ENCODE data around the gene SIRPB2. TPM values are rescaled to one million over a fixed set of nuclear protein-coding genes. Genes with fewer than 3 reads are reported as not detected.

SIRPB2 gene
- total and polyA plus RNA-seq, 10 of the 15 experiments (the other 5 are each of a cell fraction or from before 2014, with no cell fraction given), result not detected

DNA sequence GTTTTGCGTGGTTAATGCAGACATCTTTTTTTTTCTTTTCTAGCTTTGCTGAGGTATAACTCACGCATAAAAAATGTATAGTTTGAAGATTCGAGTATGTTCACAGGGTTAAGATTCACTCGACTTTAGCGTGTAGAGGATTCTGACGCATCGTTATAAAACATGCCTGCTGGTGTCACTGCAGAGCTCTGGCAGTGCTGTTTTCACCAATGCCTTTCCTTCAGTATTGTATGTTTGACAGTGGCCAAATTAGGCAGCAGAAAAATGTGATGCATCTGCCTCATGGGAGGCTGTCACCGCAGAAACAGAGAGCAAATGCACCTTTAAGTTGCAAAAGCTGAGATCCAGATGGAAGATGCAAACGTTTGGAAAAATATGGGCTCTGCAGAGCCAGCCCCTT is 18.0 kb upstream of the SIRPB2 start:
- H3K27ac ChIP-seq (ENCODE audit: control insufficient read depth, insufficient read depth), result no peak overlapping the region
- ATAC-seq (peak; percentile 98), DNase-seq (ENCODE audit: low read depth, low spot score) (no peak), FAIRE-seq (peak; percentile 81)
- intact Hi-C loops (cut with micrococcal nuclease; ENCODE audit: unreplicated experiment), result loop anchor here (1.0 to 5.0 kb wide), 4 partner anchors 27 to 268 kb away; no protein-coding TSS in a partner anchor
- RAD21 ChIA-PET (ENCODE audit: unreplicated experiment), result interaction anchor here (1.0 to 5.6 kb wide), 14 partner anchors 11 to 268 kb away, joined by 3 to 44 read pairs (median 4); no protein-coding TSS in a partner anchor
- H4K20me1 ChIP-seq (ENCODE audit: control insufficient read depth, insufficient read depth), result no peaks in the 10 kb centered on the region
- in situ Hi-C loops (cut with MboI), result no loop called here
- no peak overlapping the region for H3K4me3 ChIP-seq
- H3K4me1 ChIP-seq (ENCODE audit: control insufficient read depth, insufficient read depth, low read length), result 0 out of 2 replicates have a peak, but pooled peaks cover 3% of the 10 kb centered on the region
- no peak overlapping the region for H2AFZ ChIP-seq (ENCODE audit: control insufficient read depth, low read depth, low read length)
- SMC1A ChIA-PET (ENCODE audit: uncharacterized antibody, unreplicated experiment), result interaction anchor here (0.7 to 11.1 kb wide), 18 partner anchors 10 to 267 kb away, joined by 3 to 138 read pairs (median 6); no protein-coding TSS in a partner anchor
- H3K9ac ChIP-seq (ENCODE audit: control insufficient read depth, insufficient read depth, low read length), result no peak overlapping the region
- WGBS (ENCODE audit: insufficient coverage, insufficient replicate concordance, low lambda C conversion rate, missing lambda C conversion rate), result under 1% methylated on average over 9 of the region's 9 CpGs
- H3K4me2 ChIP-seq (ENCODE audit: control insufficient read depth, insufficient read depth), result no peak overlapping the region
- CTCF ChIA-PET, result interaction anchor here (0.6 to 7.6 kb wide), 27 partner anchors 9 to 272 kb away, joined by 3 to 66 read pairs (median 5); partner anchors contain the start of gene SIRPD
- peaks cover 6% of the 10 kb centered on the region; the same call in 2 of the 3 replicates for H3K9me3 ChIP-seq (replicated peaks; ENCODE audit: control insufficient read depth, insufficient read depth, low read length)
- POLR2A ChIA-PET, result interaction anchor here (1.4 kb wide), 1 partner anchor 268 kb away, joined by 3 read pairs; no protein-coding TSS in a partner anchor
- H3K79me2 ChIP-seq (ENCODE audit: control insufficient read depth, insufficient read depth, low read length), result no peaks in the 10 kb centered on the region
- H3K27me3 ChIP-seq (replicated peaks in 1 of 2; ENCODE audit: control insufficient read depth in 2 of 2, insufficient read depth in 2 of 2, low read length in 1 of 2), result peaks cover 0 to 8% of the 10 kb centered on the region in 2 experiments; a peak in 1 of 4 replicates
- no TSS peak for BruUV-seq (replicated peaks)
- TF ChIP-seq SRF (IDR thresholded peaks at IDR 0.05; ENCODE audit: low read depth in 2 of 2, low read length in 2 of 2) (peak in 1 of 2 experiments; percentile 73; a peak in 3 of 4 replicates), JUNB (IDR thresholded peaks at IDR 0.05) (no peak), STAT3 (IDR thresholded peaks at IDR 0.05; ENCODE audit: low read depth, low read length) (no peak), SMARCA5 (IDR thresholded peaks at IDR 0.05) (0 out of 2 replicates have a peak, but pooled peaks have one; percentile 66), NR2F1 (conservative IDR thresholded peaks at IDR 0.05) (0 out of 2 replicates have a peak, but pooled peaks have one; percentile 13), MEF2B (IDR thresholded peaks at IDR 0.05; ENCODE audit: partially characterized antibody, poor library complexity, severe bottlenecking) (peak; percentile 37), SMC3 (IDR thresholded peaks at IDR 0.05; ENCODE audit: borderline replicate concordance, low read length) (peak; percentile 89), RAD21 (IDR thresholded peaks at IDR 0.05; ENCODE audit: insufficient read depth, low read depth, low read length) (peak; percentile 87), RUNX3 (IDR thresholded peaks at IDR 0.05; ENCODE audit: low read length) (peak; percentile 35; the same call in 1 of the 2 replicates)
- TF ChIP-seq, protein P1, sequence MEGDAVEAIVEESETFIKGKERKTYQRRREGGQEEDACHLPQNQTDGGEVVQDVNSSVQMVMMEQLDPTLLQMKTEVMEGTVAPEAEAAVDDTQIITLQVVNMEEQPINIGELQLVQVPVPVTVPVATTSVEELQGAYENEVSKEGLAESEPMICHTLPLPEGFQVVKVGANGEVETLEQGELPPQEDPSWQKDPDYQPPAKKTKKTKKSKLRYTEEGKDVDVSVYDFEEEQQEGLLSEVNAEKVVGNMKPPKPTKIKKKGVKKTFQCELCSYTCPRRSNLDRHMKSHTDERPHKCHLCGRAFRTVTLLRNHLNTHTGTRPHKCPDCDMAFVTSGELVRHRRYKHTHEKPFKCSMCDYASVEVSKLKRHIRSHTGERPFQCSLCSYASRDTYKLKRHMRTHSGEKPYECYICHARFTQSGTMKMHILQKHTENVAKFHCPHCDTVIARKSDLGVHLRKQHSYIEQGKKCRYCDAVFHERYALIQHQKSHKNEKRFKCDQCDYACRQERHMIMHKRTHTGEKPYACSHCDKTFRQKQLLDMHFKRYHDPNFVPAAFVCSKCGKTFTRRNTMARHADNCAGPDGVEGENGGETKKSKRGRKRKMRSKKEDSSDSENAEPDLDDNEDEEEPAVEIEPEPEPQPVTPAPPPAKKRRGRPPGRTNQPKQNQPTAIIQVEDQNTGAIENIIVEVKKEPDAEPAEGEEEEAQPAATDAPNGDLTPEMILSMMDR (IDR thresholded peaks at IDR 0.05 in 2 of 3, conservative IDR thresholded peaks at IDR 0.05 in 1 of 3; ENCODE audit: control insufficient read depth in 2 of 3, extremely low read depth in 1 of 3, insufficient read depth in 1 of 3, low read depth in 3 of 3, low read length in 3 of 3), result peak; percentile 59 to 68 (median 60)
- H3K36me3 ChIP-seq (ENCODE audit: control insufficient read depth in 2 of 2, insufficient read depth in 2 of 2, low read length in 1 of 2), result no peaks in the 10 kb centered on the region

All from GM12878 (cell line).